ENCODE results near the gene PROM1. TPM values are rescaled to one million over a fixed set of nuclear protein-coding genes. Genes with fewer than 3 reads are reported as not detected.

PROM1 gene
- total and polyA plus RNA-seq, 2 of the 8 experiments (the other 6 are each of a cell fraction or from before 2014, with no cell fraction given) = 36.0 to 59.7 TPM

GRCh38 chr4:16106956-16107355 lies 23.1 kb upstream of the PROM1 start:
- Histone ChIP-seq H4K20me1 (replicated peaks in 1 of 2; ENCODE audit: control insufficient read depth in 1 of 2, insufficient read depth in 2 of 2, low read length in 2 of 2) (no peaks in the 10 kb centered on the region), H3K9ac (replicated peaks in 1 of 4; ENCODE audit: extremely low read depth in 1 of 4, low read depth in 3 of 4, low read length in 3 of 4) (no peak overlapping the region), H3K4ac (replicated peaks; ENCODE audit: insufficient read length, low read depth, low read length) (no peak overlapping the region), H4K5ac (ENCODE audit: insufficient read length, low read depth, low read length) (no peak overlapping the region), H3K4me1 (replicated peaks in 1 of 4; ENCODE audit: control insufficient read depth in 3 of 4, insufficient read depth in 4 of 4, low read length in 3 of 4) (no peaks in the 10 kb centered on the region), H4K91ac (replicated peaks; ENCODE audit: insufficient read length, low read length) (no peak overlapping the region), H2AFZ (ENCODE audit: low read length) (no peak overlapping the region), H2BK15ac (ENCODE audit: low read length) (no peak overlapping the region), H3K9me3 (ENCODE audit: insufficient read depth in 2 of 2, low read depth in 1 of 2, low read length in 1 of 2) (no peaks in the 10 kb centered on the region), H3K27ac (ENCODE audit: low read depth, low read length) (no peak overlapping the region), H3K4me3 (ENCODE audit: extremely low read depth in 1 of 4, insufficient read depth in 2 of 4, low read depth in 3 of 4, low read length in 4 of 4) (no peak overlapping the region), H4K8ac (ENCODE audit: extremely low read depth, insufficient read depth, low read length) (no peak overlapping the region), H3K56ac (replicated peaks; ENCODE audit: insufficient read length, low read depth, low read length) (no peak overlapping the region), H3K27me3 (replicated peaks in 1 of 4; ENCODE audit: control insufficient read depth in 3 of 4, extremely low read depth in 1 of 4, insufficient read depth in 3 of 4, low read length in 3 of 4) (no peaks in the 10 kb centered on the region), H2AK5ac (ENCODE audit: low read depth, low read length) (no peak overlapping the region), H3K79me1 (ENCODE audit: low read depth, low read length) (no peaks in the 10 kb centered on the region), H3K14ac (ENCODE audit: insufficient read length) (no peak overlapping the region), H2BK5ac (ENCODE audit: low read depth, low read length) (no peak overlapping the region), H2BK20ac (ENCODE audit: low read length) (no peak overlapping the region), H3K23me2 (ENCODE audit: low read depth, low read length) (no peaks in the 10 kb centered on the region), H2BK12ac (ENCODE audit: low read depth, low read length) (no peak overlapping the region), H3K4me2 (ENCODE audit: insufficient read depth in 1 of 2, low read depth in 2 of 2, low read length in 2 of 2) (no peak overlapping the region), H2BK120ac (replicated peaks; ENCODE audit: low read depth, low read length) (no peak overlapping the region), H3K23ac (ENCODE audit: insufficient read length) (no peak overlapping the region), H3K18ac (ENCODE audit: extremely low read depth, low read length) (no peak overlapping the region), H3K36me3 (ENCODE audit: control insufficient read depth in 2 of 4, insufficient read depth in 4 of 4, low read length in 3 of 4) (no peaks in the 10 kb centered on the region), H3K79me2 (ENCODE audit: control insufficient read depth in 1 of 2, insufficient read depth in 2 of 2, low read length in 2 of 2) (no peaks in the 10 kb centered on the region)
- 92% methylated on average over 6 of the region's 6 CpGs; no CpG with 5 or more reads in 1 of the 2 experiments for WGBS, 2 experiments (ENCODE audit: extremely low coverage in 1 of 2, insufficient coverage in 1 of 2, insufficient read length in 1 of 2, insufficient replicate concordance in 2 of 2, low coverage in 1 of 2, low lambda C conversion rate in 2 of 2, missing lambda C conversion rate in 1 of 2)
- ChIA-PET POLR2A (ENCODE audit: partially characterized antibody) (no interaction called here), CTCF (ENCODE audit: partially characterized antibody) (interaction anchor here (1.1 to 1.2 kb wide), 2 partner anchors 11 to 20 kb away, joined by 4 to 8 read pairs; no protein-coding TSS in a partner anchor)
- no peak for DNase-seq (ENCODE audit: low read depth in 1 of 2, low spot score in 2 of 2)
- FAIRE-seq = no peak
- TF ChIP-seq HDAC6 (IDR thresholded peaks at IDR 0.05; ENCODE audit: low read depth, low read length) = no peak
- TF ChIP-seq CHD2 (IDR thresholded peaks at IDR 0.05; ENCODE audit: low read length) = no peak

All from H1 (cell line).